ENCODE results near the gene GBA3. TPM values are rescaled to one million over a fixed set of nuclear protein-coding genes. Genes with fewer than 3 reads are reported as not detected.

Gene GBA3
- total and polyA plus RNA-seq, 2 of the 8 experiments (the other 6 are each of a cell fraction or from before 2014, with no cell fraction given) = not detected

GRCh38 chr4:22764183-22764582 lies 71.4 kb downstream of the GBA3 start:
- Histone ChIP-seq H3K9ac (replicated peaks in 1 of 4; ENCODE audit: extremely low read depth in 1 of 4, low read depth in 3 of 4, low read length in 3 of 4) (no peak overlapping the region), H2BK5ac (ENCODE audit: low read depth, low read length) (no peak overlapping the region), H3K4me1 (replicated peaks in 1 of 4; ENCODE audit: control insufficient read depth in 3 of 4, insufficient read depth in 4 of 4, low read length in 3 of 4) (0 out of 7 replicates have a peak, but pooled peaks cover 0 to 4% (median 0%) of the 10 kb centered on the region in 4 experiments), H3K4me2 (ENCODE audit: insufficient read depth in 1 of 2, low read depth in 2 of 2, low read length in 2 of 2) (no peak overlapping the region), H3K4ac (replicated peaks; ENCODE audit: insufficient read length, low read depth, low read length) (no peak overlapping the region), H3K79me2 (ENCODE audit: control insufficient read depth in 1 of 2, insufficient read depth in 2 of 2, low read length in 2 of 2) (no peaks in the 10 kb centered on the region), H3K23me2 (ENCODE audit: low read depth, low read length) (no peaks in the 10 kb centered on the region), H3K27ac (ENCODE audit: low read depth, low read length) (no peak overlapping the region), H3K27me3 (replicated peaks in 1 of 4; ENCODE audit: control insufficient read depth in 3 of 4, extremely low read depth in 1 of 4, insufficient read depth in 3 of 4, low read length in 3 of 4) (no peaks in the 10 kb centered on the region), H2BK120ac (replicated peaks; ENCODE audit: low read depth, low read length) (no peak overlapping the region), H4K8ac (ENCODE audit: extremely low read depth, insufficient read depth, low read length) (no peak overlapping the region), H4K91ac (replicated peaks; ENCODE audit: insufficient read length, low read length) (no peak overlapping the region), H3K4me3 (ENCODE audit: extremely low read depth in 1 of 4, insufficient read depth in 2 of 4, low read depth in 3 of 4, low read length in 4 of 4) (no peak overlapping the region), H4K5ac (ENCODE audit: insufficient read length, low read depth, low read length) (no peak overlapping the region), H3K14ac (ENCODE audit: insufficient read length) (no peak overlapping the region), H2BK20ac (ENCODE audit: low read length) (no peak overlapping the region), H3K23ac (ENCODE audit: insufficient read length) (no peak overlapping the region), H2AK5ac (ENCODE audit: low read depth, low read length) (no peak overlapping the region), H3K18ac (ENCODE audit: extremely low read depth, low read length) (no peak overlapping the region), H3K36me3 (ENCODE audit: control insufficient read depth in 2 of 4, insufficient read depth in 4 of 4, low read length in 3 of 4) (no peaks in the 10 kb centered on the region; a peak in 1 of 8 replicates), H2AFZ (ENCODE audit: low read length) (no peak overlapping the region), H2BK15ac (ENCODE audit: low read length) (no peak overlapping the region), H3K9me3 (ENCODE audit: insufficient read depth in 2 of 2, low read depth in 1 of 2, low read length in 1 of 2) (no peaks in the 10 kb centered on the region), H2BK12ac (ENCODE audit: low read depth, low read length) (no peak overlapping the region), H4K20me1 (replicated peaks in 1 of 2; ENCODE audit: control insufficient read depth in 1 of 2, insufficient read depth in 2 of 2, low read length in 2 of 2) (no peaks in the 10 kb centered on the region), H3K56ac (replicated peaks; ENCODE audit: insufficient read length, low read depth, low read length) (no peak overlapping the region), H3K79me1 (ENCODE audit: low read depth, low read length) (no peaks in the 10 kb centered on the region)
- FAIRE-seq = no peak
- ChIA-PET POLR2A (ENCODE audit: partially characterized antibody) (no interaction called here), CTCF (ENCODE audit: partially characterized antibody) (no interaction called here)
- no peak for DNase-seq (ENCODE audit: low read depth in 1 of 2, low spot score in 2 of 2)
- 94% methylated on average over 3 of the region's 3 CpGs; no CpG with 5 or more reads in 1 of the 2 experiments for WGBS, 2 experiments (ENCODE audit: extremely low coverage in 1 of 2, insufficient coverage in 1 of 2, insufficient read length in 1 of 2, insufficient replicate concordance in 2 of 2, low coverage in 1 of 2, low lambda C conversion rate in 2 of 2, missing lambda C conversion rate in 1 of 2)
- TF ChIP-seq RBBP5 (IDR thresholded peaks at IDR 0.05; ENCODE audit: borderline replicate concordance, low read depth, low read length) (no peak), TBP (IDR thresholded peaks at IDR 0.05; ENCODE audit: low read depth, low read length) (no peak), CTBP2 (IDR thresholded peaks at IDR 0.05; ENCODE audit: borderline replicate concordance, insufficient read depth, insufficient read length, low read length) (no peak), CHD1 (IDR thresholded peaks at IDR 0.05; ENCODE audit: low read depth, low read length) (no peak), CBX5 (IDR thresholded peaks at IDR 0.05; ENCODE audit: low read depth, low read length) (no peak), KDM4A (IDR thresholded peaks at IDR 0.05; ENCODE audit: low read depth, low read length, severe bottlenecking) (no peak), RFX5 (IDR thresholded peaks at IDR 0.05; ENCODE audit: borderline replicate concordance, low read depth, low read length) (no peak), JUND (IDR thresholded peaks at IDR 0.05; ENCODE audit: low read length) (no peak), RNF2 (IDR thresholded peaks at IDR 0.05; ENCODE audit: borderline replicate concordance, low read depth, low read length, missing control alignments, poor library complexity, severe bottlenecking) (no peak), SP4 (IDR thresholded peaks at IDR 0.05; ENCODE audit: low read length) (no peak), TCF12 (IDR thresholded peaks at IDR 0.05; ENCODE audit: low read depth, low read length) (no peak), BRCA1 (IDR thresholded peaks at IDR 0.05; ENCODE audit: low read depth, low read length) (no peak), SIRT6 (IDR thresholded peaks at IDR 0.05; ENCODE audit: low read length) (no peak), TAF7 (optimal IDR thresholded peaks at IDR 0.05; ENCODE audit: borderline replicate concordance, low read depth, low read length) (no peak), BCL11A (IDR thresholded peaks at IDR 0.05; ENCODE audit: low read depth in 2 of 2, low read length in 2 of 2) (no peak)
